DND-41 (cell line): ENCODE results near the gene CNTN5.

ENCODE experiments used
- ATAC-seq: fragments of 200-7000 bp; cut with Tn5 transposase; 3 replicates; pipeline ENCODE4 v1.9.1; 2021; ENCODE audit warnings: low read depth; ENCODE audit not compliant: insufficient read depth
- DNase-seq: peaks from one replicate; pipeline ENCODE4 v3.0.0-alpha.2; 2020
- H2AFZ ChIP-seq: 2 replicates; pipeline ENCODE4 v1.6.0; 2012; ENCODE audit warnings: low read depth, low read length
- H3K27ac ChIP-seq: 2 replicates; pipeline ENCODE4 v1.5.1; 2012; ENCODE audit warnings: low read length, inconsistent platforms
- H3K27me3 ChIP-seq: fragments of 200-600 bp; sonication (generic); 2 replicates; pipeline ENCODE4 v1.6.0; 2012; ENCODE audit warnings: low read length, mild to moderate bottlenecking, inconsistent platforms; ENCODE audit not compliant: insufficient read depth, poor library complexity
- H3K36me3 ChIP-seq: 2 replicates; pipeline ENCODE4 v1.5.1; 2012; ENCODE audit warnings: low read length, inconsistent platforms; ENCODE audit not compliant: insufficient read depth
- H3K4me1 ChIP-seq: 2 replicates; pipeline ENCODE4 v1.5.1; 2012; ENCODE audit warnings: mild to moderate bottlenecking, low read length; ENCODE audit not compliant: insufficient read depth
- H3K4me2 ChIP-seq: 2 replicates; pipeline ENCODE4 v1.6.0; 2012; ENCODE audit warnings: mild to moderate bottlenecking, moderate library complexity, low read length, inconsistent platforms; ENCODE audit not compliant: insufficient read depth
- H3K4me3 ChIP-seq, 2 experiments: fragments of 200-600 bp in 1 of 2; shearing (Covaris generic) in 1 of 2; 2 replicates each; pipeline ENCODE4 v1.5.1; 2012 to 2016; ENCODE audit warnings: inconsistent platforms in 2 of 2, low read length in 2 of 2, mild to moderate bottlenecking in 2 of 2, low read depth in 1 of 2, moderate library complexity in 1 of 2
- H3K79me2 ChIP-seq: 2 replicates; pipeline ENCODE4 v1.6.0; 2012; ENCODE audit warnings: low read length, inconsistent platforms; ENCODE audit not compliant: insufficient read depth
- H3K9ac ChIP-seq: 2 replicates; pipeline ENCODE4 v1.6.0; 2012; ENCODE audit warnings: low read depth, mild to moderate bottlenecking, inconsistent platforms, low read length, moderate library complexity
- H3K9me3 ChIP-seq: 2 replicates; pipeline ENCODE4 v1.5.1; 2012; ENCODE audit warnings: low read length, moderate library complexity, mild to moderate bottlenecking, inconsistent platforms; ENCODE audit not compliant: insufficient read depth, severe bottlenecking
- H4K20me1 ChIP-seq: 2 replicates; pipeline ENCODE4 v1.6.0; 2012; ENCODE audit warnings: low read length; ENCODE audit not compliant: insufficient read depth
- CTCF ChIP-seq: IDR thresholded peaks from 2 replicates; pipeline ENCODE4 v1.5.1; 2012; ENCODE audit warnings: borderline replicate concordance, low read length, moderate library complexity, mild to moderate bottlenecking; ENCODE audit not compliant: poor library complexity, severe bottlenecking; ENCODE audit errors: extremely low read depth
- EZH2 ChIP-seq: IDR thresholded peaks from 3 replicates; pipeline ENCODE4 v1.6.1; 2012; ENCODE audit warnings: borderline replicate concordance, low read depth, mild to moderate bottlenecking, moderate library complexity, low read length, inconsistent platforms; ENCODE audit not compliant: severe bottlenecking

CNTN5 gene

GRCh38 chr11:99418927-99419720 is 398.4 kb downstream of the CNTN5 start:
- no peaks in the 10 kb centered on the region for H3K4me1 ChIP-seq
- TF ChIP-seq CTCF (no peak), EZH2 (no peak)
- peaks cover under 1% of the 10 kb centered on the region for H3K9me3 ChIP-seq
- H2AFZ ChIP-seq, result no peak overlapping the region
- no peaks in the 10 kb centered on the region for H3K27me3 ChIP-seq
- H3K9ac ChIP-seq, result no peak overlapping the region
- no peaks in the 10 kb centered on the region for H3K79me2 ChIP-seq
- no peaks in the 10 kb centered on the region for H4K20me1 ChIP-seq
- no peak overlapping the region for H3K27ac ChIP-seq
- H3K4me3 ChIP-seq, result no peak overlapping the region
- DNase-seq (no peak), ATAC-seq (no peak)
- H3K4me2 ChIP-seq, result no peak overlapping the region
- H3K36me3 ChIP-seq, result no peaks in the 10 kb centered on the region

- TF ChIP-seq CTCF (no peak), EZH2 (no peak)
- no peaks in the 10 kb centered on the region for H4K20me1 ChIP-seq
- no peak overlapping the region for H3K4me2 ChIP-seq
- no peaks in the 10 kb centered on the region for H3K36me3 ChIP-seq
- DNase-seq (no peak), ATAC-seq (no peak)
- H3K4me1 ChIP-seq, result no peaks in the 10 kb centered on the region
- H3K9me3 ChIP-seq, result peaks cover 8% of the 10 kb centered on the region
- no peak overlapping the region for H3K4me3 ChIP-seq
- H3K9ac ChIP-seq, result no peak overlapping the region
- no peaks in the 10 kb centered on the region for H3K79me2 ChIP-seq
- H2AFZ ChIP-seq, result no peak overlapping the region
- no peak overlapping the region for H3K27ac ChIP-seq
- no peaks in the 10 kb centered on the region for H3K27me3 ChIP-seq
Measured at GRCh38 chr11:99419991-99420390, 399.2 kb downstream of the CNTN5 start.

GRCh38 chr11:99422581-99423427 is 402.1 kb downstream of the CNTN5 start:
- no peak for ATAC-seq
- Histone ChIP-seq H3K9me3 (peaks cover 8% of the 10 kb centered on the region), H4K20me1 (no peaks in the 10 kb centered on the region), H3K27ac (no peak overlapping the region), H3K79me2 (no peaks in the 10 kb centered on the region), H3K27me3 (no peaks in the 10 kb centered on the region), H3K4me2 (no peak overlapping the region), H3K9ac (no peak overlapping the region), H2AFZ (no peak overlapping the region), H3K4me1 (no peaks in the 10 kb centered on the region), H3K4me3 (no peak overlapping the region), H3K36me3 (no peaks in the 10 kb centered on the region)
- TF ChIP-seq CTCF, result no peak
- TF ChIP-seq EZH2, result no peak
- DNase-seq, result no peak
